BJ (cell line): ENCODE results near the gene CLDN16. TPM values are rescaled to one million over a fixed set of nuclear protein-coding genes. Genes with fewer than 3 reads are reported as not detected.

Source experiments
- CTCF ChIA-PET: fragments of 350-600 bp; formaldehyde crosslinking; extraction: SDS; loops from one replicate; lab custom pipeline; 2021; ENCODE audit warnings: antibody characterized with exemption, inconsistent platforms; lab: Yijun Ruan, JAX
- POLR2A ChIA-PET: fragments of 300-600 bp; sonication (Branson Sonifier 250); formaldehyde crosslinking; extraction: SDS; loops from one replicate; lab custom pipeline; 2021; ENCODE audit warnings: antibody characterized with exemption; lab: Charles Lee
- DNase-seq: peaks from one replicate; pipeline ENCODE4 v3.0.0-alpha.2; 2011; ENCODE audit warnings: low read depth
- H3K27me3 ChIP-seq: 2 replicates; pipeline ENCODE4 v1.6.0; 2011; ENCODE audit warnings: low read length; ENCODE audit not compliant: control insufficient read depth, insufficient read depth
- H3K36me3 ChIP-seq: 2 replicates; pipeline ENCODE4 v1.5.1; 2011; ENCODE audit warnings: low read length; ENCODE audit not compliant: control insufficient read depth, insufficient read depth
- H3K4me3 ChIP-seq: 2 replicates; pipeline ENCODE4 v1.5.1; 2011; ENCODE audit warnings: low read depth, mild to moderate bottlenecking, control low read depth, low read length
- polyA plus RNA-seq: library from polyadenylated mRNA; depleted of rRNA; stranded (reverse); fragments of >200 nt; gene quantifications from 2 replicates; pipeline ENCODE4 v1.2.3, GENCODE V29; 2011
- TF ChIP-seq, protein P1 (sequence below): IDR thresholded peaks from 2 replicates; pipeline ENCODE4 v1.5.1; 2011; ENCODE audit warnings: low read depth, mild to moderate bottlenecking, control low read depth, inconsistent platforms, low read length, moderate library complexity; ENCODE audit not compliant: insufficient read depth

The CLDN16 gene
- polyA plus RNA-seq, 1 experiment, result not detected

DNA sequence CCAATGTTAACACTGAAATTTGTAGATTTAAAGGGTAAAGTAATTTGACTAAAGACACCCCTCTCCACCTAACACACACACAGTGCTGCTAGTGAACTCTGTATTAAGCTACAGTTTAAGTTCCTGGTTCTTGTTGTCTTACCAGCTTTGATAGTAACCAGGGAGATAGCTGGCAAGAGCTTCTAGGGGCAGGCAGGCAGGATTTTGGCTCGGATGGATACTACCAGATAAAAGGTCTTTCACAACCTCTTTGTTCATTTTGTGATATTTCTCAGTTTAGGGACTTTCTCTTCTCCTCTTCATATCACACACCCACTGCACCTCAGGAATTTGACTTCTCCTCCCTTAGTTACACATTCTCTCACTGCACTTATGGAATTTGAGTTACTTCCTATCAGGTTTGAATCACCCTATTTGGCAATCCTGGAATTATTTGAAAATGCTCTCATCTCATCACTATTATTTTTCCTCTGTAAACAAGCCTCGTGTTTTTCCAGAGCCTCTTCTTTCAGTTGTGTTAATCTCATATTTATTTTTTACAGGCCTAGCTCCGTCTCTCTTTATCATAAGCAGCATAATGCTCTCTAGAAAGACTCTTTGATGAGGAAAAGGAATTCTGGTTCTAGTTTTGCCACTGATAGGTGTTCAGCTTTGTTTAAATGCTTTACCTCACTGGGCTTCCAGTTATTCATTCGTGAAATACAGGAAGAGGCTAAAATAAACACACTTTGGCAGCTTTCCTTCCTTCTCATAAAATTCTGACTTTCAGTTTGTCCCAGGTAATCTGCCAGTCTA, 42.7 kb upstream of the CLDN16 start:
- H3K27me3 ChIP-seq, result no peaks in the 10 kb centered on the region
- no peak overlapping the region for H3K4me3 ChIP-seq
- ChIA-PET POLR2A (no interaction called here), CTCF (interaction anchor here (0.7 to 3.4 kb wide), 6 partner anchors 23 to 384 kb away, joined by 3 to 15 read pairs (median 4); partner anchors contain the start of gene CLDN1)
- no peaks in the 10 kb centered on the region for H3K36me3 ChIP-seq
- DNase-seq, result peak; percentile 81
- TF ChIP-seq, protein P1, sequence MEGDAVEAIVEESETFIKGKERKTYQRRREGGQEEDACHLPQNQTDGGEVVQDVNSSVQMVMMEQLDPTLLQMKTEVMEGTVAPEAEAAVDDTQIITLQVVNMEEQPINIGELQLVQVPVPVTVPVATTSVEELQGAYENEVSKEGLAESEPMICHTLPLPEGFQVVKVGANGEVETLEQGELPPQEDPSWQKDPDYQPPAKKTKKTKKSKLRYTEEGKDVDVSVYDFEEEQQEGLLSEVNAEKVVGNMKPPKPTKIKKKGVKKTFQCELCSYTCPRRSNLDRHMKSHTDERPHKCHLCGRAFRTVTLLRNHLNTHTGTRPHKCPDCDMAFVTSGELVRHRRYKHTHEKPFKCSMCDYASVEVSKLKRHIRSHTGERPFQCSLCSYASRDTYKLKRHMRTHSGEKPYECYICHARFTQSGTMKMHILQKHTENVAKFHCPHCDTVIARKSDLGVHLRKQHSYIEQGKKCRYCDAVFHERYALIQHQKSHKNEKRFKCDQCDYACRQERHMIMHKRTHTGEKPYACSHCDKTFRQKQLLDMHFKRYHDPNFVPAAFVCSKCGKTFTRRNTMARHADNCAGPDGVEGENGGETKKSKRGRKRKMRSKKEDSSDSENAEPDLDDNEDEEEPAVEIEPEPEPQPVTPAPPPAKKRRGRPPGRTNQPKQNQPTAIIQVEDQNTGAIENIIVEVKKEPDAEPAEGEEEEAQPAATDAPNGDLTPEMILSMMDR, result no peak

DNA sequence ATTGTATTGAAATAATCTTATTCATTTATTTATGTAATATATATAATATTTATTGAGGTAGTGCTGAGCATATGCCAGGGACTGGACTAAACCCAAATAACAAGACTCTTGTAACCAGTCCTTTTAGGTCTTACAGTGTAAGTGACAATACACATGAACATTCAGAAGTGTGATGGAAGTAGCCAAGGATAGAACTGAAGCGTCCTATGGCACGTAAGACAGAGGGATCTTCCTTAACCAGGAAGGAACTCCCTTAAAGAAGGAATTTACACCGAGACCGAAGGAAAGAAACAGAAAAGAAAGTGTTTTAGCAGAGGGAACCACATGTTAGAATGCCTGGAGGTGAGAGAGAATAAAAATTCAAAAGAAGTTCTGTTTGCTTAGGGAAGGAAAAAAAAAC, 42.1 kb upstream of the CLDN16 start:
- ChIA-PET POLR2A (no interaction called here), CTCF (interaction anchor here (1.0 to 3.4 kb wide), 3 partner anchors 24 to 385 kb away, joined by 3 to 15 read pairs (median 9); partner anchors contain the start of gene CLDN1)
- Histone ChIP-seq H3K4me3 (no peak overlapping the region), H3K36me3 (no peaks in the 10 kb centered on the region), H3K27me3 (no peaks in the 10 kb centered on the region)
- DNase-seq, result no peak
- TF ChIP-seq, protein P1, result no peak

DNA sequence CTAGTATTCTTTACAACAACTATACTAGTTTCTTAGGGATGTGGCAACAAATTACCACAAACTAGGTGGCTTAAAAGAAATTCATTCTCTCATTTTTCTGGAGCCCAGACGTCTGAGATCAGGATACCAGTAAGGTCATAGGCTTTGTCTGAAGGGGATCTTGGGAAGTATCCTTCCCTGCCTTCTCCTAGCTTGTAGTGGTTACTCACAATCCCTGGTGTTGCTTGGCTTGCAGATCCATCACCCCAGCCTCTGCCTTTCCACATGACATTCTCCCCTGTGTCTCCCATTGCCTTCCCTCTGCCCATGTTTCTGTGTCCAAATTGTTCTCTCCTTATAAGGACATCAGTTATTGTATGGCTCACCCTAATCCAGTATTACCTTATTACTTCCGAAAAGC, 41.4 kb upstream of the CLDN16 start:
- Histone ChIP-seq H3K4me3 (no peak overlapping the region), H3K27me3 (no peaks in the 10 kb centered on the region), H3K36me3 (no peaks in the 10 kb centered on the region)
- ChIA-PET POLR2A (no interaction called here), CTCF (no interaction called here)
- TF ChIP-seq, protein P1, result no peak
- DNase-seq, result no peak

DNA sequence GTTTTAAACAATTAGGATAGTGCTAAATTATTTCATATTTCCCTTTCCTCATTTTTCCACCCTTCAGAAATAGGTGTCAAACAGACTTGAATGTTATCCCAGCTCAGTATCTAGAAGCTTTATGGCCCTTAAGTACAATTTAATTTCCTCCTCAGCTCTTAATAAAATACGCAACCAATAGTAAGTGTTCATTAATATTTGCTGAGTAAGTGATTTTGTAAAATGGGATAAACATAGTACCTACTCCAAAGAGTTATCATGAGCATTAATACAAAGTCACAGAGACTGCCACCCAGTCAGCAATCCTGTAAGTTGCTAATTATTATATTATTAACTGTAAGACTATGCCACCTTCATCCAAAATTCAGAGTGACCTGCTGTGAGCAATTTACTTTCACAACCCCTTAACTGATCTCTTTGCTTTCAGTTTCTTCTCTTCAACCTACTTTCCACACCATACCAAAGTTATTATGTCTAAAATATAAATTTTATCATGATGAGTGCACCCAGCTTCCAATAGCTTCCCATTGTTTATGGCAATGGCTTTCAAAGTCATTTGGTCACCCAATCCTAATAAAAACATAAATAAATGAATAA, 35.0 kb upstream of the CLDN16 start:
- no peak overlapping the region for H3K4me3 ChIP-seq
- no peaks in the 10 kb centered on the region for H3K36me3 ChIP-seq
- TF ChIP-seq, protein P1, result no peak
- H3K27me3 ChIP-seq, result no peaks in the 10 kb centered on the region
- CTCF ChIA-PET, result interaction anchor here (0.7 to 1.4 kb wide), 3 partner anchors 13 to 31 kb away, joined by 3 to 6 read pairs (median 5); partner anchors contain the start of gene CLDN1
- POLR2A ChIA-PET, result no interaction called here
- no peak for DNase-seq

DNA sequence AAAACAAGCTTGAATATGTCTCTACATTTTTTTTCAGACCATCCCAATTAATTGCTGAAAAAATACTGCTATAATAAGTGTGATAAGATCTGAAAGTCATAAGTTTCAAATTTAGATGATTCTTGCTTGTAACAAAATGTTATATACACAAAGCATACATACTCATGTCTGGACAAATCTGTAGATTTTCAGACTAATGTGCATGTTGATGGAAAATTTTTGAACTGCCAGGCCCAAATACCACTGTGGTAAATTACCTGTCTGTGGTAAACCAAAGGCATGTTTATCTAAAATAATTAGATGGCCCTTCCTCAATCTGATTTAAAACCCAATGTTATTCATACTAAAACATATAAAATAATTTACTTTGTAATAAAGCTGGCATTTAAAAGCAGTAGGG, 31.7 kb upstream of the CLDN16 start:
- Histone ChIP-seq H3K4me3 (no peak overlapping the region), H3K27me3 (no peaks in the 10 kb centered on the region), H3K36me3 (no peaks in the 10 kb centered on the region)
- ChIA-PET POLR2A (no interaction called here), CTCF (no interaction called here)
- TF ChIP-seq, protein P1, result no peak
- no peak for DNase-seq
